HFF-Myc (cell line): ENCODE results near the gene ARHGAP45.

Experiments
- DNase-seq: peaks from one replicate; pipeline ENCODE4 v3.0.0-alpha.2; 2011; ENCODE audit warnings: low read depth; ENCODE audit errors: extremely low read depth
- H3K4me3 ChIP-seq: replicated peaks from 2 replicates; pipeline ENCODE4 v1.5.1; 2011; ENCODE audit warnings: low read depth, mild to moderate bottlenecking, control low read depth, low read length
- TF ChIP-seq, protein P1 (sequence below): IDR thresholded peaks from 2 replicates; pipeline ENCODE4 v1.5.1; 2012; ENCODE audit warnings: mild to moderate bottlenecking, low read depth, low read length, control low read depth; ENCODE audit errors: missing control alignments

ARHGAP45 gene

DNA sequence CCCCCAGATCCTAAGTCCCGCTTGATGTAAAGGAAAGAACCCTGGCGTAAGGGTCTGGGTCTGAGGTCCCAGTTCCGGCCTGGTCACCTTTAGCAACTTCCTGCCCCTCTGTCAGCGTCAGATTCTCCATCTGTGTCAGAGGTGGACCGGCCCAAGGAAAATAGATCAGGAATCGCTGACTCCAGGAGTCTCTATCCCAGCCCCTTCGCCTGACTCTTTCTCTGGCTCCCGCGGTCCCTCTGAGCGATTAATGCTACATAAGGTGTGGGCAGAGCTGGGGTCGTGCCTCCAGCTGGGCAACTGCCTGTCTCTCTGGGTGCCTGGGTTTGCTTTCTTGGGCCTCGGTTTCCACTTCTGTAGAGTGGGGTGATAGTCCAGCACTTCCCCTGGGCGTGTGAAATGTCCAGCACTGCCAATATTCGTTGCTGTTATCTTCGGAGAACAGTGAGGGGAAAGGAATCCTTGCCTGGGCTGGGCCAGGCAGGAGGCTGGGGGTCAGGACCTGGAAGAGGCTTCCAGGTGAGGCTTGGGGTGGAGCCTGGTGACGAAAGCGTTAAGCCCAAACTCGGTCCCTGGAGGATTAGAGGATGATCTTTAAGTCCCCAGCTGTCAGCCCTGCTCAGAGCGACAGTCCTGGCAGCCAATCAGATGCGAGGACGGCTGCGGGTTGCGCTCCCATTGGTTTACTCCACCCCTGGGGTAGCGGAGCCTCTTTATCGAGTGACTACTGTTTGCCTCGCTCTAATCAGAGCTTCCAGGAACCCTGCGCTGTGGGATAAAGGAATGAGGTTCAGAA is 26.3 kb upstream of the ARHGAP45 start:
- DNase-seq: peak; percentile 86
- TF ChIP-seq, protein P1, sequence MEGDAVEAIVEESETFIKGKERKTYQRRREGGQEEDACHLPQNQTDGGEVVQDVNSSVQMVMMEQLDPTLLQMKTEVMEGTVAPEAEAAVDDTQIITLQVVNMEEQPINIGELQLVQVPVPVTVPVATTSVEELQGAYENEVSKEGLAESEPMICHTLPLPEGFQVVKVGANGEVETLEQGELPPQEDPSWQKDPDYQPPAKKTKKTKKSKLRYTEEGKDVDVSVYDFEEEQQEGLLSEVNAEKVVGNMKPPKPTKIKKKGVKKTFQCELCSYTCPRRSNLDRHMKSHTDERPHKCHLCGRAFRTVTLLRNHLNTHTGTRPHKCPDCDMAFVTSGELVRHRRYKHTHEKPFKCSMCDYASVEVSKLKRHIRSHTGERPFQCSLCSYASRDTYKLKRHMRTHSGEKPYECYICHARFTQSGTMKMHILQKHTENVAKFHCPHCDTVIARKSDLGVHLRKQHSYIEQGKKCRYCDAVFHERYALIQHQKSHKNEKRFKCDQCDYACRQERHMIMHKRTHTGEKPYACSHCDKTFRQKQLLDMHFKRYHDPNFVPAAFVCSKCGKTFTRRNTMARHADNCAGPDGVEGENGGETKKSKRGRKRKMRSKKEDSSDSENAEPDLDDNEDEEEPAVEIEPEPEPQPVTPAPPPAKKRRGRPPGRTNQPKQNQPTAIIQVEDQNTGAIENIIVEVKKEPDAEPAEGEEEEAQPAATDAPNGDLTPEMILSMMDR: no peak

DNA sequence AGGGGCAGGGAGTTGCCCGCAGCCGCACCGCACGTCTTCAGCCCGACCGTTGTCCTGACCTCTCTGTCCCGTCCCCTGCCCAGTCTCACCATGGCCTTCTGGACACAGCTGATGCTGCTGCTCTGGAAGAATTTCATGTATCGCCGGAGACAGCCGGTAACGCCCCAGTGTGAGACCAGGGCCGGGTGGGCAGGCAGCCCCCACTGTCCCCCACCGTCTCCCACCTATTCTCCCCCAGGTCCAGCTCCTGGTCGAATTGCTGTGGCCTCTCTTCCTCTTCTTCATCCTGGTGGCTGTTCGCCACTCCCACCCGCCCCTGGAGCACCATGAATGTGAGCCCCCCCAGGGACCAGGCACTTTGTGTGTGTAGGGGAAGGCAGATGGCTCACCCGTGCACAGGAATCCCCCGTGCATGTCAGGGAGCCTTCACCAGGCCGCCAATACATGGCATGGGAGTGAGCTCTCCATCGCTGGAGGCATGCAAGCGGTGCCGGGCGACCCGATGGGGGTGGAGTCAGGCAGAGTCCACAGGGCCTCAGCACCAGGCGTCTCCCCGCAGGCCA is 25.6 kb upstream of the ARHGAP45 start:
- peak overlapping the region; percentile 50; the same call in 1 of the 2 replicates for H3K4me3 ChIP-seq
- TF ChIP-seq, protein P1: no peak
- no peak for DNase-seq

More for the DNA sequence above, 26.3 kb upstream of the ARHGAP45 start:
- H3K4me3 ChIP-seq: peak overlapping the region; percentile 50

DNA sequence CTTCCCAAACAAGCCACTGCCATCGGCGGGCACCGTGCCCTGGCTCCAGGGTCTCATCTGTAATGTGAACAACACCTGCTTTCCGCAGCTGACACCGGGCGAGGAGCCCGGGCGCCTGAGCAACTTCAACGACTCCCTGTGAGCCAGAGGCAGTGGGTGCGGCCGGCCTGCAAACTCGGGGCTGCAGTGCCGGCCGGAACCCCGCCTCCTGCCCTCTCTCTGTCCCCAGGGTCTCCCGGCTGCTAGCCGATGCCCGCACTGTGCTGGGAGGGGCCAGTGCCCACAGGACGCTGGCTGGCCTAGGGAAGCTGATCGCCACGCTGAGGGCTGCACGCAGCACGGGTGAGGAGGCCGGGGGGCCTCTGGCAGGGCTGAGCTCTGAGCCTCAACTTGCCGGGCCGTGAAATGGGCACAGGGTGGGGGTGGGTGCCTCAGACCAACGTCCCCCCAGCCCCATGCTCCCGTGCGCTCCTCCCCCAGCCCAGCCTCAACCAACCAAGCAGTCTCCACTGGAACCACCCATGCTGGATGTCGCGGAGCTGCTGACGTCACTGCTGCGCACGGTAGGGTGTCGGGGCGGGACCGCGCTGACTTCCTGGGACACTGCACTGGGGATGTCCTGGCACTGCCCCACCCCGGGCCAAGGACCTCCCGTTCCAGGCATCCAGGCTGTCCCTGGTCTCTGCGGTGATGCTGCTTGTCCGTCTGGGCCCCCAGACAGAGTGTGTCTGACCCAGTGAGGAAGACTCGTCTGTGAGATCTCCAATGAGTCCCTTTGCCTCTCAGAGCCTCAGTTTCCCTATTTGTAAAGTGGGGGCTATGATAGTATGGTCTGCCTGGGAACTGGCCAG is 24.9 kb upstream of the ARHGAP45 start:
- DNase-seq: no peak

DNA sequence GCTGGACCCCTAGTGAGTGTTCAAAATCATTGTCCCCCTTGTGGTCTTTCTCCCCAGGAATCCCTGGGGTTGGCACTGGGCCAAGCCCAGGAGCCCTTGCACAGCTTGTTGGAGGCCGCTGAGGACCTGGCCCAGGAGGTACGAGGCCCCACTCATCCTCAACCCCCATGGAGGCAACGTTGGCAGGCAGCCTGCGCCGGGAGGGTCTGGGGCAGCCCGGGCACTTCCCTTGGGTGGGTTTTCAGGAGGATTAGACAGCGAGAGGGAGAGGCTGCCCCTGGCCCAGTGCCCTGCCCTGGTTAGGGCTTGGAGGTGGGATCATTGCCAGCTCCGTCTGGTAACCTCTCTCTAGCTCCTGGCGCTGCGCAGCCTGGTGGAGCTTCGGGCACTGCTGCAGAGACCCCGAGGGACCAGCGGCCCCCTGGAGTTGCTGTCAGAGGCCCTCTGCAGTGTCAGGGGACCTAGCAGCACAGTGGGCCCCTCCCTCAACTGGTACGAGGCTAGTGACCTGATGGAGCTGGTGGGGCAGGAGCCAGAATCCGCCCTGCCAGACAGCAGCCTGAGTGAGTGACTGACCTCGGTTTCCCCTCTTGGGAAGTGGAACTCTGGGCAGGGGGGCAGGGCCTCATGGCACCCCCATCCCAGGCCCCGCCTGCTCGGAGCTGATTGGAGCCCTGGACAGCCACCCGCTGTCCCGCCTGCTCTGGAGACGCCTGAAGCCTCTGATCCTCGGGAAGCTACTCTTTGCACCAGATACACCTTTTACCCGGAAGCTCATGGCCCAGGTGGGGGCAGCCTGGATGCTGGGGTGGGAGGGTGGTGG is 24.1 kb upstream of the ARHGAP45 start:
- TF ChIP-seq, protein P1: no peak
- DNase-seq: no peak
- no peak overlapping the region for H3K4me3 ChIP-seq

More for the DNA sequence above, 24.9 kb upstream of the ARHGAP45 start:
- no peak overlapping the region for H3K4me3 ChIP-seq
- TF ChIP-seq, protein P1: no peak

DNA sequence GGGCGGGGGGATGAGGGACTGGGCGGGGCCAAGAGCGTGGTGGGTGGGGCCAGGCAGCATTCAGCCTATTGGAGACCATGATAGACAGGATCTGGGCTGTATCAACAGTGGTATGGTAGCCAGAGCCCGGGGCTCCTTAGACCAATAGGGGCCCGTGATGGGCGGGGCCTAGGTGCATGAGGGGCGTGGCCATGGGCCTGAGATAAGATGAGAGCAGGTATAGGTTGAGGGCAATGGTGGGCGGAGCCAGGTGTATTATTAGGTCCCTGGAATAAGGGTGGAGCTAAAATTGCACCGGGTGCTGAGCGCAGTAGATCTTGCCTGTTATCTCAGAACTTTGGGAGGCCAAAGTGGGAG is 21.7 kb upstream of the ARHGAP45 start:
- no peak for DNase-seq
- H3K4me3 ChIP-seq: no peak overlapping the region
- TF ChIP-seq, protein P1: no peak

DNA sequence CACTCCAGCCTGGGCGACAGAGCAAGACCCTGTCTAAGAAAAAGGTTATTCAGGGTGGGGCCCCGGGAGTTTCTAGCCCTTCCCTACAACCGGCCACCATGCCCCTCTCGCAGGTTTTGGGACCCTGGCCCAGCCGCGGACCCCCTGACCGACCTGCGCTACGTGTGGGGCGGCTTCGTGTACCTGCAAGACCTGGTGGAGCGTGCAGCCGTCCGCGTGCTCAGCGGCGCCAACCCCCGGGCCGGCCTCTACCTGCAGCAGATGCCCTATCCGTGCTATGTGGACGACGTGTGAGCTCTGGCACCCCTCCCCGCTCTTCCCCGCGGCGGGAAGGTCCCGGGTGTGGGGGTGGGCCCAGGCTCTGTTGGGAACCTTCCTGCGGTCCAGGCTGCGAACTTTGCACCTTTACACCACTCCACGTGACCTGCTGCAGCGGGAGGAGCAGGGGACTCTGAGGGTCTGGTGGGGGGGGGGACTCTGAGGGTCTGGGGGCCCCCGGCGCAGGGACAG is 20.8 kb upstream of the ARHGAP45 start:
- H3K4me3 ChIP-seq: no peak overlapping the region
- no peak for DNase-seq
- TF ChIP-seq, protein P1: no peak
